Left lobe of liver (tissue), 2 donors: ENCODE data around the gene NOXO1. TPM values are rescaled to one million over a fixed set of nuclear protein-coding genes. Genes with fewer than 3 reads are reported as not detected.

Experiments used
- ATAC-seq: fragments of 200-7000 bp; cut with Tn5 transposase; one replicate; pipeline ENCODE4 v1.9.1; 2020; ENCODE audit warnings: mild to moderate bottlenecking, moderate library complexity
- DNase-seq: peaks from one replicate; pipeline ENCODE4 v3.0.0-alpha.2; 2020; ENCODE audit warnings: low spot score
- total RNA-seq: library from RNA; stranded (reverse); gene quantifications from one replicate; pipeline ENCODE4 v1.2.1, GENCODE V29; 2021
- donor health status: DM: no; HTN: no; CAD: no; lungs with moderate emphysema.
- donor health status: DM: no; HTN: yes; CAD: no.

The NOXO1 gene
- total RNA-seq, 1 donor from 2014 or later = 1.7 TPM

DNA sequence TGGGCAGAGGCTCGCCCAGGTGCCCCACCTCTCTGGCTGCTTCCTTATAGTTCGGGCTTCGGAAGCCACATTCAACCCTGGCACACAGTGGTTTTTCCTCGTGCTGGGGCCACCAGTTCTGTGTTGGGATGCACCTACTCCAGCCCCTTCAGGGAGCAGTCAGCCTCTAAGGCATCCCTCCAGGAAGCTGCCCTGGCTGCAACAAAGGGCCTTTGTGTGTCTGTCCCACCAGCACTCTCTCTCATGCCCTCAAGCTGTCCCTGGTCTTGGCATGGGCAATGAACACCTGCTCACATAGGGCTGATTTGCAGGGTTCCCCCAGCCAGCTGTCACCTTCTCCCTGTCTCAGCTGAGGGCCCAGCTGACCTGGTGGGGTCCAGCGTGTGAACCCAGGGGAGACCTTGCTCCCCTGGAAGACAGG lies 754 bp upstream of the NOXO1 start:
- DNase-seq (no peak), ATAC-seq (no peak)

DNA sequence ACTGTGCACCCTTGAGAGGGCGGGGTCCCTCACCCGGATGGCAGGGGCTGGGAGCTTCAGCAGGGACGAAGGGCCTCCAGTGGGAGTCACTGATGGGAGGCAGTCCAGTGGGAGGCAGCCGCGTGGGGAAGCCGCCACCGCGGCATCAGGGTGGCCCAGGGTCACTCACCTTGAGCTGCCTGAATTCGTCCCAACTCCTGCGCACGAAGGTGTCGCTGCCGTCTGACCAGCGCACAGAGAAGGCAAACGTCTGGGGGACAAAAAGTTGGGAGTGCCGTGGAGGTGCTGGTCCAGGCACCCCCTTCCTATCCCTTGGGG lies 540 bp downstream of the NOXO1 start:
- DNase-seq (no peak), ATAC-seq (no peak)

DNA sequence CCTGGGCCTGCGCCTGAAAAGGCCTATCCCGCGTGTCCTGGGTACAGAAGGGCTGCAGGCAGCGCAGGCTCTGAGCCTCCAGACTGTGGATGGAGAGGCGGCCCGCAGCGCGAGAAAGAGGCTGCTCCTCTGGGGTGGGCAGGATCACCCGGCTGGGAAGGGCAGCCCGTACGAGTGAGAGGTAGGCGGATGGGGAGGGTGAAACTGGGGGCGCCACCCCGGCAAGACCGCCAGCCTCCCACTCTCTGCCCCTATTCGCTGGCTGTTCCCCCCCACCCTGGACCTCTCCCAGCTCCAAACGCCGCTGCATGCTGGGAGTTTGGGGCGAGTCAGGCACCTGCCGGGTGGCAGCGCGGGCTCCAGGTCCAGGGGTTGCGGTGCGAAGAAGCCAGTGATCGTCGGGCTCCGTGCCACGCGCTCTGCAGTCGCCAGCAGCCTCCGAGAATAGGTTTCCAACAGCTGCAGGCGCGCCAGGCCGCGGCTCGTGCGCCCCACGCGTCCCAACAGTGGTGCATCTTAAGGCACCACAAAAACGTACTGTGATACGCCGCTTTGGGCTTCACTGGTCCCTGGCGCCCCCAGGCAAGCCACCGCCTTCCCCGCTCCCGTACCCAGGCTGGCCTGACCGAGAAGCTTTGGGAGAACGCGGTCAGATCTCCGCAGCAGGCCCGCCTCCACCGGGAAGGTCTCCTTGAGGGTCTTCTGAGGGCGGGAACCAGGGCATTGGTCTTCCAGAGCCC lies 1.1 kb downstream of the NOXO1 start:
- no peak for ATAC-seq
- DNase-seq = no peak

- no peak for ATAC-seq
- no peak for DNase-seq
Measured at GRCh38 chr16:1979271-1980029, 1.8 kb downstream of the NOXO1 start.

GRCh38 chr16:1978476-1979120 lies 2.7 kb downstream of the NOXO1 start:
- ATAC-seq = no peak
- DNase-seq = no peak

- ATAC-seq (no peak), DNase-seq (no peak)
Measured at GRCh38 chr16:1977875-1978268, 3.4 kb downstream of the NOXO1 start.

- DNase-seq = no peak
- ATAC-seq = no peak
Measured at GRCh38 chr16:1976951-1977874, 4.1 kb downstream of the NOXO1 start.

DNA sequence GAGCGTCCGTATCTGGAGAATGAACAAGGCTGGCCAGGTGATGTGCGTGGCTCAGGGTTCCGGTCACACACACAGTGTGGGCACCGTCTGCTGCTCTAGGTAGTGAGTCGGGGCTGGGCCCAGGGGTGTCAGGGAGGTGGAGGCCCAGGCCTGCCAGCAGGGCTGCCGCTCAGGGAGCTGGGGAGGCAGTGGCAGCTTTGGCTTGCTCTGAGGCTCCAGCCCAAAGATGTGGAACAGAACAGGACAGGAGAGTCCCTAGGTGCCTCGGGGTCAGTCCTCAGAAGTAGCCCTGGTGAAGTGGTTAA lies 5.1 kb downstream of the NOXO1 start:
- DNase-seq = no peak
- no peak for ATAC-seq

DNA sequence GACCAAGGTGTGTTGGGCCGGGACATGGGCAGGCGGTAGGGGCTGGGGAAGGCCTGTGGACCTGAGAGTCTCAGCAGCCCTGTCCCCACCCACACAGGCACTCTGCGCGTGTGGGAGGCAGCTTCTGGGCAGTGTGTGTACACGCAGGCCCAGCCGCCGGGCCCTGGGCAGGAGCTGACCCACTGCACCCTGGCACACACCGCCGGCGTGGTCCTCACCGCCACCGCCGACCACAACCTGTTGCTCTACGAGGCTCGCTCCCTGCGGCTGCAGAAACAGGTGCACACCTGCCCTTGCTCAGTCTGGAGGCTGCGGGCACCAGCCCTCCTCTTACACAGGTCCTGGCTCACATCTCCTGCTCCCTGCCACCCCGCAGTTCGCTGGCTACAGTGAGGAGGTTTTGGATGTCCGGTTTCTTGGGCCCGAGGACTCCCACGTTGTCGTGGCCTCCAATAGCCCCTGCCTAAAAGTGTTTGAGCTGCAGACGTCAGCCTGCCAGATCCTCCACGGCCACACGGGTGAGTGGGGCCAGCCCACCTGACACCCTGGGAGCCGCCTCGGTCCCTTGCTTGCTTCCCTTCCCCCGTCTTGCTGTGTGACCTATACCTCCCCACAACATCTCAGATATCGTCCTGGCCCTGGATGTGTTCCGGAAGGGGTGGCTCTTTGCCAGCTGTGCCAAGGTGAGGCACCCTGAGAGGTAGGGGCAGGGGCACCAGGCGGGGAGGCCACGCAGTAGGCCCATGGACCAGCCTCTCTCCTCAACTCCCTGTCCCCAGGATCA lies 5.6 kb downstream of the NOXO1 start:
- no peak for DNase-seq
- ATAC-seq = no peak

GRCh38 chr16:1974157-1975070 lies 6.9 kb downstream of the NOXO1 start:
- DNase-seq (no peak), ATAC-seq (no peak)

DNA sequence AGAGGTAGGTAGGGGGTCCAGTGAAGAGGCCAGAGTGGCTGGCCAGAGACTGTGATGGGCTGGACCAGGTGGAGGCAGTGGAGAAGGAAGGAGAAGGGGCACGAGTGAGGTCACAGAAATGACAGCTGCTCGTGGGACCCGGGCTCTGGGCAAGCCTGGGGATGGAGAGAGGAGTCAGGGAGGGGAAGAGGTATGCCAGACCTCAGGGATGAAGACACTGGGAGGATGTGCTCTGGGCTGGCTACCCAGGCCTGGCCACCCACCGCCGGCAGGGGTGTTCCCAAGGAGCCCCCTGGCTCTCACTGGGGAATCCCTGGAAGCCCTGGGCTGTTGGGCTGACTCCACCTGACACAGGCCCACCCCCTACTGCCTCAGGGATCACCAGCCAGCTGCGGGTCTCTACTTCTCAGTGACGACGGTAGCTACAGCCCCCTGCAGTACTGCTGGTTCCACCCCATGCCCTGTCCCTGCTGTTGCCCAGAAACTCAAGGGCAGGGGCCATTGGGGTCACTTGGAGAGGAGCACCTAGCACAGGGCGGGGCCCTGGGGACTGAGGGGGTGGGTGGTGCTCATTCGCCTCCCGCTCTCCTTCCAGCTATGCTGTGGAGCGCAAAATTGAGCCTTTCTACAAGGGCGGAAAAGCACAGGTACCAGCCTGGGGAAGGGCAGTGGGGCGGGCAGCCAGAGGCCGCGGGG lies 7.7 kb downstream of the NOXO1 start:
- DNase-seq (no peak), ATAC-seq (no peak)

- ATAC-seq = peak; percentile 3
Measured at GRCh38 chr16:1972490-1972877, 8.8 kb downstream of the NOXO1 start.

DNA sequence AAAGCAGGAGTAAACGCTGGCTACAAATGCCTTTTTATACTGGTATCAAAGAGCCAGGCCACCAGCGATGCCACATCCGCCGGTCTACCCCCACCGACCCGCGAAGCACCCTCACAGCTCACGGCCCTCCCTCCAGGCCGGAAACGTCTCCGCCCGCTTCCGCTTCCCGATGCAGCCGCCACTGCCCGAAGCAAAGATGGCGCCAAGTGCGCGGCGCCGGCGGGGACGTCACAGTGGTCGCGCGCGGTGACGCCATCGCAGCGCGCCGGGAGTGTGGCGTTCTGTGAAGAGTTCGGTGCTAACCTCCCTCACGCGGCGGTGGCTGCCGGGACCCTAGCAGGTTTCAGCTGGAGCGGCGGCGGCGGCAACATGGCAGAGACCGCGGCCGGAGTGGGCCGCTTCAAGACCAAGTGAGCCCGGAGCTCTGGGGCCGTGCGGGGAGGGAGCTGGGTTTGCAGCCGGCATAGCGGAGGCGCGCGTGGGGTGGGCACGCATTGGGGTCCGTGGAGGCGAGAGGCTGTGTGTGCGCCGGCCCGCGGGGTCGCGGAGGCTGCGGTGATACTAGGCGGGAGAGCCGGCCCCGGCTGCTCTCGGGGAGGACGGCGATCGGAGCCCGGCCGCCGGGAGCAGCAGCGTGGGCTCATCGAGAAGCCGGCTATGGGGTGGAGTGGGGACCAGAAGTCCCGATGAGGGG lies 9.3 kb downstream of the NOXO1 start, which contains the start of gene TBL3:
Gene TBL3 (plus strand): TSS at position 258 of the 694 bp plus-strand sequence. CDS start 112 bp downstream, at position 370.
- DNase-seq = peak; percentile 95
- peak; percentile 92 for ATAC-seq

More at GRCh38 chr16:1972490-1972877, 8.8 kb downstream of the NOXO1 start:
- DNase-seq = no peak

DNA sequence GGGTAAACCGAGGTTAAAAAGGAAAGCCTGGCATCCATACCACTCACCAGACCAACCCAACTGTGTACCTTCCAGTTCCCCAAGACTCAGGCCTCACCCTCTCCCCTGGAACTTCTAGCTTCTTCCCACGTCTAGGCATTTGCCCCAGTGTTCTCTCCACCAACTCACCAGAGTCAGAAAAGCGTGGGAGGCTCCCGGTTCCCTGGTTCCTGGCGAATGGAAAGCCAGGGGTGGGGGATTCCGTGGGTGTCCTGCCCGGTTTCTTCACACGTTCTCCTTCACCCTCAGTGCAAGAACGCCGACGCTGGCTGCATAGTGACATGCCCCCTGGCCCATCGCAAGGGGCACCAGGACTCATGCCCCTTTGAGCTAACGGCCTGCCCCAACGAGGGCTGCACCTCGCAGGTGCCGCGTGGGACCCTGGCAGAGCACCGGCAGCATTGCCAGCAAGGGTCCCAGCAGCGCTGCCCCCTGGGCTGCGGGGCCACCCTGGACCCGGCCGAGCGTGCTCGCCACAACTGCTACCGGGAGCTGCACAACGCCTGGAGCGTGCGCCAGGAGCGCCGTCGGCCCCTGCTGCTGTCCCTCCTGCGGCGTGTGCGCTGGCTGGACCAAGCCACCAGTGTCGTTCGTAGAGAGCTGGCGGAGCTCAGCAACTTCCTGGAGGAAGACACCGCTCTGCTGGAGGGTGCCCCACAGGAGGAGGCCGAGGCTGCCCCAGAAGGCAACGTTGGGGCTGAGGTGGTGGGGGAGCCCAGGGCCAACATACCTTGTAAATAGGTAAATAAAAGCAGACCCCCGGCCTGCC lies 12.9 kb downstream of the NOXO1 start:
- DNase-seq = no peak
- no peak for ATAC-seq

- DNase-seq = no peak
- no peak for ATAC-seq
Measured at GRCh38 chr16:1966460-1966859, 14.8 kb downstream of the NOXO1 start, which contains the start of gene RNF151. TSS of gene RNF151 (plus strand) at chr16:1966856. CDS start at chr16:1966882, 26 bp downstream.

GRCh38 chr16:1965396-1966001 lies 15.8 kb downstream of the NOXO1 start:
- ATAC-seq (peak; percentile 4), DNase-seq (no peak)
